ENCODE data around the gene SCP2D1. TPM values are rescaled to one million over a fixed set of nuclear protein-coding genes. Genes with fewer than 3 reads are reported as not detected.

SCP2D1 gene
- total and polyA plus RNA-seq, 8 donors = not detected

DNA sequence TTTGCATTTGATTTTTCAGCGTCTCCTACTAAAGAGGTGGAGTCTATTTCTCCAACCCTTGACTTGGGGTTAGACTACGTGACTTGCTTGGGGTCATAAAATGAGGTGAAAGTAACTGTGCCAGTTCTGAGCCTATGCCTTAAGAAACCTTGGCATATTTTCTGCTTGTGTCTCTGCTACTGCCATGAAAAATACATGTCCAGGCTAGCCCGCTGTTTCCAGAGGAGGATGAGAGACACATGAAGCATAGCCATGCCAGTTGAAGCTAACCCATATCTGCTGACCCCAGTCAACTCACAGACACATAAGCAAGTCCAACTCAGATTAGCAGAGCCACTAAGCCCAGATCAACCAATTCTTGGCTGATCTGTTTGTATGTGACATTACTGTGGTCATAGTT is 38.7 kb downstream of the SCP2D1 start:
- no peaks in the 10 kb centered on the region for H3K36me3 ChIP-seq
- TF ChIP-seq, protein P1, sequence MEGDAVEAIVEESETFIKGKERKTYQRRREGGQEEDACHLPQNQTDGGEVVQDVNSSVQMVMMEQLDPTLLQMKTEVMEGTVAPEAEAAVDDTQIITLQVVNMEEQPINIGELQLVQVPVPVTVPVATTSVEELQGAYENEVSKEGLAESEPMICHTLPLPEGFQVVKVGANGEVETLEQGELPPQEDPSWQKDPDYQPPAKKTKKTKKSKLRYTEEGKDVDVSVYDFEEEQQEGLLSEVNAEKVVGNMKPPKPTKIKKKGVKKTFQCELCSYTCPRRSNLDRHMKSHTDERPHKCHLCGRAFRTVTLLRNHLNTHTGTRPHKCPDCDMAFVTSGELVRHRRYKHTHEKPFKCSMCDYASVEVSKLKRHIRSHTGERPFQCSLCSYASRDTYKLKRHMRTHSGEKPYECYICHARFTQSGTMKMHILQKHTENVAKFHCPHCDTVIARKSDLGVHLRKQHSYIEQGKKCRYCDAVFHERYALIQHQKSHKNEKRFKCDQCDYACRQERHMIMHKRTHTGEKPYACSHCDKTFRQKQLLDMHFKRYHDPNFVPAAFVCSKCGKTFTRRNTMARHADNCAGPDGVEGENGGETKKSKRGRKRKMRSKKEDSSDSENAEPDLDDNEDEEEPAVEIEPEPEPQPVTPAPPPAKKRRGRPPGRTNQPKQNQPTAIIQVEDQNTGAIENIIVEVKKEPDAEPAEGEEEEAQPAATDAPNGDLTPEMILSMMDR (IDR thresholded peaks at IDR 0.05) = no peak
- H3K4me3 ChIP-seq = no peak overlapping the region
- DNase-seq (no peak), ATAC-seq (no peak), FAIRE-seq (no peak)
- no peaks in the 10 kb centered on the region for H3K4me1 ChIP-seq
- H3K27ac ChIP-seq = no peak overlapping the region
- no peaks in the 10 kb centered on the region for H3K9me3 ChIP-seq
- WGBS, 2 donors = 87 to 90% methylated on average over 3 of the region's 3 CpGs
- no peaks in the 10 kb centered on the region for H3K27me3 ChIP-seq
- intact Hi-C loops (cut with DNase I) = no loop called here

DNA sequence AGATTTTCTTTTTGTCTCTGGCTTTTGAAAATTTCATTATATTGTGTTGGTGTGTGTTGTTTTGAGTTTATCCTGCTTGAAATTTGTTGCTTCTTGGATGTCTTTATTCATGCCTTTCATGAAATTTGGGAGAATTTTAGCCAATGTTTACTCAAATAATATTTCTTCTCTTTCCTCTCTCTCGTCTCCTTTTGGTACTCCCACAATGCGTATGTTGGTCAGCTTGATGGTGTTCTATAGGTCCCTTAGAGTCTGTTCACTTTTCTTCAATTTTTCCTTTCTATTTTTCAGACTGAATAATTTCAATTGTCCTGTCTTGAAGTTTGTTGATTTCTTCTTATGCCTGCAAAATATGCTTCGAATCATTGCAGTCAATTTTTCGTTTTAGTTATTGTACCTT is 39.6 kb downstream of the SCP2D1 start:
- FAIRE-seq (no peak), ATAC-seq (no peak), DNase-seq (no peak)
- no peaks in the 10 kb centered on the region for H3K9me3 ChIP-seq
- no peaks in the 10 kb centered on the region for H3K36me3 ChIP-seq
- no peak overlapping the region for H3K27ac ChIP-seq
- TF ChIP-seq, protein P1 (IDR thresholded peaks at IDR 0.05) = no peak
- intact Hi-C loops (cut with DNase I) = no loop called here
- WGBS, 2 donors = 82 to 84% methylated on average over 4 of the region's 4 CpGs
- H3K4me1 ChIP-seq = no peaks in the 10 kb centered on the region
- no peaks in the 10 kb centered on the region for H3K27me3 ChIP-seq
- no peak overlapping the region for H3K4me3 ChIP-seq

DNA sequence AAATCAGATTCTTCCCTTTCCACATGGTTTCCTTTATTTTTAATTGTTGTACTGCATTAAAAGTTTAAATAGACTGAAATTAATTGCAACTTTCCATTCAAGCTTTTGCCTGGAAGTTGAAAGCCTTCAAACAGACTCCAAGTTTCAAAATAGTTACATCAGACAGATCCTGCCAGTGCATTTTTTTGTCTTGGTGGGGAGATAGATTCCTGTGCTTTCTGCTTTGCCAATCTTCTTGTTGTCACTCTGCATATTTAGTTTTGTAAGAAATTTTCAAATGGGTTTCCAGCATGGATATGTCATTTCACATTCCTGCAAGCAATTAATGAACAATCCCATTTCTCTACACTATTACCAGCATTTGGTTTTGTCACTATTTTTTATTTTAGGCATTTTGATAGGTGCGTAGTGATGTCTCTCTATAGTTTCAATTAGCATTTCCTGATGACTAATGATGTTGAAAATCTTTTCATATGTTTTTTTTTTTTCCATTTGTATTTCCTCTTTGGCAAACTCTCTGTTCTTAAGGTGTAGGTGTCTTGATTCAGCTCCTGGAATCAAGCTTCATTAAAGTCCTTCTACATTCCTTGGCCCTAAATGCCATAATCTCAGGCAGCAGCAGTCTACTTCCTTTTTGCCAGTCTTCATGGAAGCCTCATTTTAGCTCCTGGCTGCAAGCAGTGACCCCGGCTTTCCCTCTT is 40.5 kb downstream of the SCP2D1 start:
- H3K4me3 ChIP-seq = no peak overlapping the region
- H3K27me3 ChIP-seq = no peaks in the 10 kb centered on the region
- no peak overlapping the region for H3K27ac ChIP-seq
- intact Hi-C loops (cut with DNase I) = no loop called here
- FAIRE-seq (no peak), ATAC-seq (no peak), DNase-seq (no peak)
- no peaks in the 10 kb centered on the region for H3K4me1 ChIP-seq
- H3K36me3 ChIP-seq = no peaks in the 10 kb centered on the region
- WGBS, 2 donors = 41 to 68% methylated on average over 2 of the region's 2 CpGs
- H3K9me3 ChIP-seq = no peaks in the 10 kb centered on the region
- TF ChIP-seq, protein P1 (IDR thresholded peaks at IDR 0.05) = no peak

DNA sequence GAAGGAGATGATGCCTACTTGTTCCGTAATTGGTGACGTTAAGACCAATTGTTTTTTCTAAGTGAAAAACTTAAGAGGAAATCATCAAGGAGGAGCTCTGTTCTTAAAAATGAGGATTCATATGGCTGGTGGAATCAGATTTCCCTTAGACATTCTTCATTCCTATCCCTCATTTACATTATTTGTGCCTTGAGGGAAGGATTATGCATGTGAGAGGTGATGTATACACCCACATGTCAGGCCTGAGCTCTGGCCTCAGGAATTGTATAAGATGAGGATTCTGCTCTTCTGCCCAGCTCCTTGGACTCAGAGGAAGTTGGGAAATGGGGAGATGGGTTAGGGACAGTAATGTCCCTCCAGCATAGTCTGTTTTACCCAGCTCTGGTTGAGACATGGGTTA is 42.3 kb downstream of the SCP2D1 start:
- FAIRE-seq = no peak
- TF ChIP-seq, protein P1 (IDR thresholded peaks at IDR 0.05) = no peak
- intact Hi-C loops (cut with DNase I) = no loop called here

DNA sequence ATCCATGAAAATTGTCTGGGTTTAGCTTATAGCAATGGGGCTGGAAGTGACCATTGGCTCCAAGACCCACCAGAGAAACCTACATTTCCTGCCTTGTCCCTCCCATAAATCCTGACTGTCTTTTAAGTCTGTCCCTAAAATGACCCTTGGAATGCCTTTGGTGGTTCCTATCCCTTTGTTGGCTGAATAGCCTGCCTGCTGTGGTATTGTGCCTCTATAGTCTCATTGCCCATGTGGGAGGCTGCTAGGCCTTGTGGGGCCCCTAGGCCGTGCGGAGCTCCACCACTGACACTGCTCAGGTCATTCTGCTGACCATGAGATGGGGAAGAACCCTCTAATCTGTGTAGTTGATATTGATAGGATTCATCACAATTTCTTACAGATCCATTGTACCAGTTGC is 43.3 kb downstream of the SCP2D1 start:
- TF ChIP-seq, protein P1 (IDR thresholded peaks at IDR 0.05) = no peak
- no peaks in the 10 kb centered on the region for H3K9me3 ChIP-seq
- H3K36me3 ChIP-seq = no peaks in the 10 kb centered on the region
- 50 to 67% methylated on average over 2 of the region's 2 CpGs for WGBS, 2 donors
- no peak overlapping the region for H3K27ac ChIP-seq
- FAIRE-seq = no peak
- no peaks in the 10 kb centered on the region for H3K27me3 ChIP-seq
- no peak for DNase-seq
- intact Hi-C loops (cut with DNase I) = no loop called here
- H3K4me3 ChIP-seq = no peak overlapping the region
- ATAC-seq = no peak
- H3K4me1 ChIP-seq = no peaks in the 10 kb centered on the region

More for the DNA sequence above, 42.3 kb downstream of the SCP2D1 start:
- H3K4me1 ChIP-seq = no peaks in the 10 kb centered on the region
- no peaks in the 10 kb centered on the region for H3K36me3 ChIP-seq
- DNase-seq = no peak
- no peaks in the 10 kb centered on the region for H3K9me3 ChIP-seq
- no peak for ATAC-seq
- no peaks in the 10 kb centered on the region for H3K27me3 ChIP-seq
- H3K4me3 ChIP-seq = no peak overlapping the region
- H3K27ac ChIP-seq = no peak overlapping the region
- 87 to 94% methylated on average over 2 of the region's 2 CpGs for WGBS, 2 donors

Data from pancreas (tissue), 10 donors.